ENCODE data around the gene DIDO1.

Gene DIDO1

GRCh38 chr20:62894261-62894660 is 32.0 kb downstream of the DIDO1 start:
- DNase-seq (ENCODE audit: low spot score), result no peak

GRCh38 chr20:62893700-62894099 is 32.6 kb downstream of the DIDO1 start:
- DNase-seq (ENCODE audit: low spot score), result peak; percentile 55

GRCh38 chr20:62892348-62893304 is 33.7 kb downstream of the DIDO1 start:
- no peak for DNase-seq (ENCODE audit: low spot score)

GRCh38 chr20:62891111-62891510 is 35.2 kb downstream of the DIDO1 start:
- DNase-seq (ENCODE audit: low spot score), result no peak

GRCh38 chr20:62890444-62890843 is 35.9 kb downstream of the DIDO1 start:
- no peak for DNase-seq (ENCODE audit: low spot score)

- DNase-seq (ENCODE audit: low spot score), result no peak
Observed at GRCh38 chr20:62889871-62890270, 36.4 kb downstream of the DIDO1 start.

- no peak for DNase-seq (ENCODE audit: low spot score)
Observed at GRCh38 chr20:62889411-62889810, 36.9 kb downstream of the DIDO1 start.

GRCh38 chr20:62888910-62889309 is 37.4 kb downstream of the DIDO1 start:
- no peak for DNase-seq (ENCODE audit: low spot score)

GRCh38 chr20:62888406-62888805 is 37.9 kb downstream of the DIDO1 start:
- DNase-seq (ENCODE audit: low spot score), result no peak

GRCh38 chr20:62887860-62888239 is 38.5 kb downstream of the DIDO1 start:
- DNase-seq (ENCODE audit: low spot score), result no peak

GRCh38 chr20:62887152-62887859 is 39.0 kb downstream of the DIDO1 start:
- DNase-seq (ENCODE audit: low spot score), result no peak

- no peak for DNase-seq (ENCODE audit: low spot score)
Observed at GRCh38 chr20:62886709-62887058, 39.6 kb downstream of the DIDO1 start.

- DNase-seq (ENCODE audit: low spot score), result no peak
Observed at GRCh38 chr20:62885896-62886708, 40.2 kb downstream of the DIDO1 start.

GRCh38 chr20:62885046-62885895 is 41.0 kb downstream of the DIDO1 start:
- no peak for DNase-seq (ENCODE audit: low spot score)

GRCh38 chr20:62884556-62884955 is 41.7 kb downstream of the DIDO1 start:
- DNase-seq (ENCODE audit: low spot score), result no peak

GRCh38 chr20:62882426-62882825 is 43.9 kb downstream of the DIDO1 start:
- DNase-seq (ENCODE audit: low spot score), result no peak

GRCh38 chr20:62881662-62882395 is 44.5 kb downstream of the DIDO1 start:
- no peak for DNase-seq (ENCODE audit: low spot score)

- no peak for DNase-seq (ENCODE audit: low spot score)
Observed at GRCh38 chr20:62880935-62881661, 45.2 kb downstream of the DIDO1 start.

GRCh38 chr20:62880147-62880934 is 46.0 kb downstream of the DIDO1 start:
- DNase-seq (ENCODE audit: low spot score), result no peak

Measured in HuH-7 (cell line).